MM.1S (cell line): ENCODE results near the gene SLC4A4.

Source experiments
- DNase-seq: peaks from one replicate; pipeline ENCODE4 v3.0.0-alpha.2; 2015
- H2AFZ ChIP-seq: fragments of 300-600 bp; sonication (generic); 2 replicates; pipeline ENCODE4 v1.6.0; 2016; ENCODE audit warnings: antibody characterized with exemption, low read length
- H3F3A ChIP-seq: fragments of 300-600 bp; sonication (generic); 2 replicates; pipeline ENCODE4 v1.6.1; 2016; ENCODE audit warnings: mild to moderate bottlenecking, antibody characterized with exemption, low read length, moderate library complexity, mixed read lengths; ENCODE audit not compliant: insufficient read depth
- H3K27ac ChIP-seq: fragments of 300-600 bp; sonication (generic); 2 replicates; pipeline ENCODE4 v1.5.1; 2016; ENCODE audit warnings: mild to moderate bottlenecking, low read length
- H3K27me3 ChIP-seq: fragments of 300-600 bp; sonication (generic); replicated peaks from 2 replicates; pipeline ENCODE4 v1.6.0; 2016; ENCODE audit warnings: low read length; ENCODE audit not compliant: insufficient read depth
- H3K36me3 ChIP-seq: fragments of 300-600 bp; sonication (generic); replicated peaks from 2 replicates; pipeline ENCODE4 v1.6.1; 2016; ENCODE audit warnings: mild to moderate bottlenecking, low read length, mixed read lengths; ENCODE audit not compliant: insufficient read depth
- H3K4me1 ChIP-seq: fragments of 300-600 bp; sonication (generic); 2 replicates; pipeline ENCODE4 v1.6.1; 2016; ENCODE audit warnings: low read length, mixed read lengths
- H3K4me2 ChIP-seq: fragments of 300-600 bp; sonication (generic); 2 replicates; pipeline ENCODE4 v1.6.0; 2016; ENCODE audit warnings: low read depth, low read length
- H3K4me3 ChIP-seq: fragments of 300-600 bp; sonication (generic); 2 replicates; pipeline ENCODE4 v1.5.1; 2016; ENCODE audit warnings: low read length, mixed read lengths
- H3K79me2 ChIP-seq: fragments of 300-600 bp; sonication (generic); 2 replicates; pipeline ENCODE4 v1.6.1; 2016; ENCODE audit warnings: mixed run types, low read length, mixed read lengths
- H3K9ac ChIP-seq: fragments of 300-600 bp; sonication (generic); 2 replicates; pipeline ENCODE4 v1.6.1; 2016; ENCODE audit warnings: low read length, mixed read lengths
- H3K9me2 ChIP-seq: fragments of 300-600 bp; sonication (generic); replicated peaks from 2 replicates; pipeline ENCODE4 v1.6.1; 2016; ENCODE audit warnings: mild to moderate bottlenecking, low read length, mixed read lengths; ENCODE audit not compliant: insufficient read depth
- H3K9me3 ChIP-seq: fragments of 300-600 bp; sonication (generic); replicated peaks from 2 replicates; pipeline ENCODE4 v1.6.1; 2016; ENCODE audit warnings: mild to moderate bottlenecking, low read length, mixed read lengths; ENCODE audit not compliant: insufficient read depth
- H4K20me1 ChIP-seq: fragments of 300-600 bp; sonication (generic); 2 replicates; pipeline ENCODE4 v1.6.1; 2016; ENCODE audit warnings: mild to moderate bottlenecking, low read length, moderate library complexity, mixed read lengths; ENCODE audit not compliant: insufficient read depth
- CTCF ChIP-seq: fragments of 300-600 bp; sonication (generic); IDR thresholded peaks from 2 replicates; pipeline ENCODE4 v1.5.1; 2016; ENCODE audit warnings: antibody characterized with exemption, low read length, mixed read lengths
- EZH2 ChIP-seq: fragments of 300-600 bp; sonication (generic); optimal IDR thresholded peaks from 2 replicates; pipeline ENCODE3; 2017; ENCODE audit warnings: low read depth, mild to moderate bottlenecking, antibody characterized with exemption, low read length, mixed read lengths
- EZH2phosphoT487 ChIP-seq: fragments of 300-600 bp; sonication (generic); IDR thresholded peaks from 2 replicates; pipeline ENCODE4 v1.6.1; 2018; ENCODE audit warnings: antibody characterized with exemption, low read length

Gene SLC4A4

GRCh38 chr4:71541541-71541940 lies 202.7 kb downstream of the SLC4A4 start:
- no peak overlapping the region for H3K27ac ChIP-seq
- H3K4me1 ChIP-seq = peaks cover 4% of the 10 kb centered on the region; the same call in 1 of the 2 replicates
- H3K27me3 ChIP-seq = no peaks in the 10 kb centered on the region
- H2AFZ ChIP-seq = no peak overlapping the region
- no peaks in the 10 kb centered on the region for H3K36me3 ChIP-seq
- H3K9ac ChIP-seq = no peak overlapping the region
- no peak for DNase-seq
- TF ChIP-seq EZH2phosphoT487 = no peak
- no peak for TF ChIP-seq EZH2
- no peak for TF ChIP-seq CTCF
- H3K9me2 ChIP-seq = no peaks in the 10 kb centered on the region
- no peak overlapping the region for H3K4me2 ChIP-seq
- no peaks in the 10 kb centered on the region; the same call in 1 of the 2 replicates for H3K9me3 ChIP-seq
- H3K4me3 ChIP-seq = no peak overlapping the region
- H4K20me1 ChIP-seq = no peaks in the 10 kb centered on the region
- H3F3A ChIP-seq = no peaks in the 10 kb centered on the region
- H3K79me2 ChIP-seq = no peaks in the 10 kb centered on the region

DNA sequence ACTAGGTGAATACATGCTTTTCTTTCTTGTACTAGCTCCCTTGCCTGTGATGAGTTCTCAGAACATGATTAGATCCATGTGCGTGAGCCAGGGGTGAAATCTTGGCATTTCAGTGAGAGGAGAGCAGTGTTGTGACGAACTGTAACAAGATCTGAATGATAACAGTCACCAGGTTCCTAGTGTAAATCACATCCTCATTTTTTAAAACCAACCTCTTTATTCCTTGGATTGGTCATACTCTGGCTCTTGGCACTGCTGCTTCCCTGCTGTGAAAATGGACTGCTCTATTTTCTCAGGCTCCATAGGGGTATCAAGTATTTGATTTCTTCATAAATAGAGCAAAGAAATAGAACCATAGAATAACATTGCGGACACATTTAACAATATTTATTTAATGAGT lies 206.3 kb downstream of the SLC4A4 start:
- Histone ChIP-seq H3F3A (no peaks in the 10 kb centered on the region), H3K4me2 (no peak overlapping the region), H3K9me2 (no peaks in the 10 kb centered on the region), H3K9me3 (no peaks in the 10 kb centered on the region), H3K36me3 (no peaks in the 10 kb centered on the region), H3K79me2 (no peaks in the 10 kb centered on the region), H3K27me3 (no peaks in the 10 kb centered on the region), H3K9ac (no peak overlapping the region), H3K27ac (no peak overlapping the region), H2AFZ (no peak overlapping the region), H3K4me3 (no peak overlapping the region), H4K20me1 (no peaks in the 10 kb centered on the region), H3K4me1 (peaks cover 4% of the 10 kb centered on the region; the same call in 1 of the 2 replicates)
- TF ChIP-seq EZH2phosphoT487 = no peak
- no peak for TF ChIP-seq EZH2
- no peak for TF ChIP-seq CTCF
- DNase-seq = no peak

DNA sequence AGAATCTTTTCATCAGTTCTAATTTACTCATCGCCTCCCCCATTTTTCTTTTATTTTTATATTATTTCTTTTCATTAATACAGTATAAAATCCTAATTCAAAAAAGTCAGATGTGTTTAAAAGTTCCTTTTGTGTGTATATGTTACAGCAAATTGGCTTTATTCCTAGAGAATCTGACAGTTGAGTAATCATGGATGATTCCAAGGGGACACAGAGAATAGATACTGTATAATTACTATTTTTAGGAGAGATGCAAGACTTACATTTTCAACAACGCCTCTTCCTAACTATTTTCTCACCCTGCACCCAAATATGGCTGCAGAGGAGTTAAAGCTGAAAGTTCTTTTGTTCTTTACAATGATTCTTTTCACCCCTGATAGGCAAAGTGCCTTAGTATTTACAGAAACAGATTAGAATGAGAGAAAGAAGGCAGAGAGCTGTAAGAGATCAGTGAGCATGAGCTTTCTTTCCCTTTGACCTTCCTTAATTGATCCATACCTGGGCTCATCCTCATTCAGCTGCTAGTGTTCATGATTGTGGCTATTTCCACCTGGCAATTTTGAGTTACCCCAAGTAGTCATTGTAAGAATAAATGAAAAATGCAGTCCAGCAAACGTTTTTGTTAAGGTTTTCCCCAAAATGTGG lies 210.8 kb downstream of the SLC4A4 start:
- Histone ChIP-seq H3K9ac (no peak overlapping the region), H3K4me3 (no peak overlapping the region), H4K20me1 (no peaks in the 10 kb centered on the region), H3K79me2 (no peaks in the 10 kb centered on the region), H3K27me3 (no peaks in the 10 kb centered on the region), H3K27ac (no peak overlapping the region), H3K4me2 (no peak overlapping the region), H2AFZ (no peak overlapping the region), H3K36me3 (no peaks in the 10 kb centered on the region), H3K4me1 (no peaks in the 10 kb centered on the region), H3K9me2 (no peaks in the 10 kb centered on the region), H3F3A (no peaks in the 10 kb centered on the region), H3K9me3 (no peaks in the 10 kb centered on the region)
- no peak for TF ChIP-seq CTCF
- no peak for TF ChIP-seq EZH2phosphoT487
- no peak for TF ChIP-seq EZH2
- DNase-seq = no peak
